ENCODE results near the gene RCCD1.

RCCD1 gene

GRCh38 chr15:90968434-90968833 lies 13.8 kb downstream of the RCCD1 start:
- DNase-seq, result no peak

GRCh38 chr15:90970274-90970673 lies 15.6 kb downstream of the RCCD1 start:
- DNase-seq, result no peak

- no peak for DNase-seq
These were observed 17.4 kb downstream of the RCCD1 start for GRCh38 chr15:90972133-90972532.

GRCh38 chr15:90974216-90974615 lies 19.5 kb downstream of the RCCD1 start:
- DNase-seq, result no peak

- DNase-seq, result no peak
These were observed 24.9 kb downstream of the RCCD1 start for GRCh38 chr15:90979582-90979981.

- no peak for DNase-seq
These were observed 27.0 kb downstream of the RCCD1 start for GRCh38 chr15:90981681-90982080.

- DNase-seq, result peak; percentile 51
These were observed 27.5 kb downstream of the RCCD1 start for GRCh38 chr15:90982135-90982534.

GRCh38 chr15:90986790-90987507 lies 32.3 kb downstream of the RCCD1 start:
- no peak for DNase-seq

GRCh38 chr15:90987561-90988141 lies 33.0 kb downstream of the RCCD1 start:
- no peak for DNase-seq

- DNase-seq, result no peak
These were observed 33.6 kb downstream of the RCCD1 start for GRCh38 chr15:90988296-90988695.

GRCh38 chr15:90989040-90989768 lies 34.5 kb downstream of the RCCD1 start:
- DNase-seq, result no peak

GRCh38 chr15:90990446-90990845 lies 35.8 kb downstream of the RCCD1 start:
- DNase-seq, result no peak

GRCh38 chr15:90991587-90992285 lies 37.1 kb downstream of the RCCD1 start:
- DNase-seq, result no peak

- no peak for DNase-seq
These were observed 39.4 kb downstream of the RCCD1 start for GRCh38 chr15:90994059-90994416.

- peak; percentile 99 for DNase-seq
These were observed 40.0 kb downstream of the RCCD1 start, which contains the start of gene PRC1 for GRCh38 chr15:90994417-90995311. PRC1 (minus strand) TSS chr15:90994535; CDS start chr15:90994417, 118 bp downstream.

GRCh38 chr15:90998737-90999136 lies 44.1 kb downstream of the RCCD1 start:
- DNase-seq, result no peak

GRCh38 chr15:91001209-91001608 lies 46.5 kb downstream of the RCCD1 start:
- DNase-seq, result no peak

GRCh38 chr15:91007266-91007665 lies 52.6 kb downstream of the RCCD1 start:
- DNase-seq, result no peak

Measured in activated CD4-positive, alpha-beta T cell treated with anti-CD3 and anti-CD28 coated beads, Interleukin-2, amount 50 U/mL, for 16 hours (primary cell).